Measurements from ENCODE around the gene CLCN6. TPM values are rescaled to one million over a fixed set of nuclear protein-coding genes. Genes with fewer than 3 reads are reported as not detected.
A peak's percentile ranks its signal among the peaks of the same experiment; 100 is the strongest.

CLCN6 gene
- total RNA-seq, 1 donor: 21.0 TPM

- H3K4me1 ChIP-seq (ENCODE audit: insufficient read depth, low read length): no peaks in the 10 kb centered on the region
- H4K20me1 ChIP-seq (ENCODE audit: insufficient read depth, low read length): peaks cover 2% of the 10 kb centered on the region
- DNase-seq (ENCODE audit: insufficient read length, low spot score, missing footprints): peak; percentile 15
- H3K27me3 ChIP-seq (ENCODE audit: insufficient read depth, low read length): peaks cover 37% of the 10 kb centered on the region
- H3K4me3 ChIP-seq (ENCODE audit: insufficient read depth, low read length): no peak overlapping the region
- no peak for TF ChIP-seq CTCF (IDR thresholded peaks at IDR 0.05; ENCODE audit: extremely low read depth, low read depth, low read length)
- H3K36me3 ChIP-seq (ENCODE audit: insufficient read depth, low read length): no peaks in the 10 kb centered on the region
- no peak overlapping the region for H3K4me2 ChIP-seq (ENCODE audit: insufficient read depth, low read length)
- H3K79me2 ChIP-seq (ENCODE audit: insufficient read depth, low read length): no peaks in the 10 kb centered on the region
- H3K27ac ChIP-seq (ENCODE audit: low read depth, low read length): no peak overlapping the region
- no peaks in the 10 kb centered on the region for H3K9me3 ChIP-seq (ENCODE audit: low read depth, low read length)
- no peak overlapping the region for H2AFZ ChIP-seq (ENCODE audit: low read length)
These were observed 52.2 kb downstream of the CLCN6 start for GRCh38 chr1:11858158-11858557.

- Histone ChIP-seq H3K4me3 (ENCODE audit: insufficient read depth, low read length) (no peak within 1 kb of the TSS), H2AFZ (ENCODE audit: low read length) (no peak within 1 kb of the TSS), H3K27ac (ENCODE audit: low read depth, low read length) (no peak within 1 kb of the TSS), H3K4me1 (ENCODE audit: insufficient read depth, low read length) (no peaks in the 10 kb centered on the region), H3K79me2 (ENCODE audit: insufficient read depth, low read length) (no peaks in the 10 kb centered on the region), H4K20me1 (ENCODE audit: insufficient read depth, low read length) (peaks cover 2% of the 10 kb centered on the region), H3K9me3 (ENCODE audit: low read depth, low read length) (no peaks in the 10 kb centered on the region), H3K4me2 (ENCODE audit: insufficient read depth, low read length) (no peak within 1 kb of the TSS), H3K36me3 (ENCODE audit: insufficient read depth, low read length) (no peaks in the 10 kb centered on the region), H3K27me3 (ENCODE audit: insufficient read depth, low read length) (peaks cover 37% of the 10 kb centered on the region)
- no peak for TF ChIP-seq CTCF (IDR thresholded peaks at IDR 0.05; ENCODE audit: extremely low read depth, low read depth, low read length)
- DNase-seq (ENCODE audit: insufficient read length, low spot score, missing footprints): peak; percentile 31
These were observed 52.6 kb downstream of the CLCN6 start, which contains the start of gene NPPB for GRCh38 chr1:11858613-11858967. TSS of gene NPPB (minus strand) at chr1:11858945. CDS start at chr1:11858833, 112 bp downstream.

GRCh38 chr1:11858968-11859871 lies 53.2 kb downstream of the CLCN6 start:
- Histone ChIP-seq H3K27me3 (ENCODE audit: insufficient read depth, low read length) (peaks cover 37% of the 10 kb centered on the region), H3K4me3 (ENCODE audit: insufficient read depth, low read length) (no peak overlapping the region), H3K4me2 (ENCODE audit: insufficient read depth, low read length) (no peak overlapping the region), H4K20me1 (ENCODE audit: insufficient read depth, low read length) (peaks cover 2% of the 10 kb centered on the region), H3K4me1 (ENCODE audit: insufficient read depth, low read length) (no peaks in the 10 kb centered on the region), H2AFZ (ENCODE audit: low read length) (no peak overlapping the region), H3K27ac (ENCODE audit: low read depth, low read length) (no peak overlapping the region), H3K9me3 (ENCODE audit: low read depth, low read length) (no peaks in the 10 kb centered on the region), H3K36me3 (ENCODE audit: insufficient read depth, low read length) (no peaks in the 10 kb centered on the region), H3K79me2 (ENCODE audit: insufficient read depth, low read length) (no peaks in the 10 kb centered on the region)
- peak; percentile 91 for DNase-seq (ENCODE audit: insufficient read length, low spot score, missing footprints)
- peak; percentile 23 for TF ChIP-seq CTCF (IDR thresholded peaks at IDR 0.05; ENCODE audit: extremely low read depth, low read depth, low read length)

GRCh38 chr1:11860083-11860482 lies 54.1 kb downstream of the CLCN6 start:
- no peak for TF ChIP-seq CTCF (IDR thresholded peaks at IDR 0.05; ENCODE audit: extremely low read depth, low read depth, low read length)

More at GRCh38 chr1:11860083-11860482, 54.1 kb downstream of the CLCN6 start:
- Histone ChIP-seq H3K9me3 (ENCODE audit: low read depth, low read length) (no peaks in the 10 kb centered on the region), H3K4me3 (ENCODE audit: insufficient read depth, low read length) (no peak overlapping the region), H3K27me3 (ENCODE audit: insufficient read depth, low read length) (peaks cover 37% of the 10 kb centered on the region), H3K4me2 (ENCODE audit: insufficient read depth, low read length) (no peak overlapping the region), H3K4me1 (ENCODE audit: insufficient read depth, low read length) (no peaks in the 10 kb centered on the region), H4K20me1 (ENCODE audit: insufficient read depth, low read length) (peaks cover 2% of the 10 kb centered on the region), H3K36me3 (ENCODE audit: insufficient read depth, low read length) (no peaks in the 10 kb centered on the region), H3K79me2 (ENCODE audit: insufficient read depth, low read length) (no peaks in the 10 kb centered on the region), H3K27ac (ENCODE audit: low read depth, low read length) (no peak overlapping the region), H2AFZ (ENCODE audit: low read length) (no peak overlapping the region)
- peak; percentile 62 for DNase-seq (ENCODE audit: insufficient read length, low spot score, missing footprints)

Measured in osteoblast (primary cell).